Adrenal gland (tissue), 5 donors: ENCODE measurements around the gene HIF1AN.

Experiments used
- POLR2A ChIP-seq, 2 donors: fragments of 450-650 bp; IDR thresholded peaks; one replicate each; pipeline ENCODE4 v1.6.1; 2017; ENCODE audit warnings: antibody characterized with exemption in 2 of 2, mild to moderate bottlenecking in 2 of 2, moderate library complexity in 1 of 2
- TF ChIP-seq, protein P1 (sequence below), 6 experiments: fragments of 450-650 bp in 4 of 6; fragments of 200-600 bp in 2 of 6; sonication (generic) in 1 of 6; IDR thresholded peaks; 1 replicate in 5 of 6; 2 replicates in 1 of 6; pipeline versions ENCODE4 v1.5.1 to v1.8.0; 2016 to 2021; ENCODE audit warnings: antibody characterized with exemption in 6 of 6, mild to moderate bottlenecking in 2 of 6, moderate library complexity in 1 of 6
- donor health status: DM: no; HTN: no; CAD: no.

DNA sequence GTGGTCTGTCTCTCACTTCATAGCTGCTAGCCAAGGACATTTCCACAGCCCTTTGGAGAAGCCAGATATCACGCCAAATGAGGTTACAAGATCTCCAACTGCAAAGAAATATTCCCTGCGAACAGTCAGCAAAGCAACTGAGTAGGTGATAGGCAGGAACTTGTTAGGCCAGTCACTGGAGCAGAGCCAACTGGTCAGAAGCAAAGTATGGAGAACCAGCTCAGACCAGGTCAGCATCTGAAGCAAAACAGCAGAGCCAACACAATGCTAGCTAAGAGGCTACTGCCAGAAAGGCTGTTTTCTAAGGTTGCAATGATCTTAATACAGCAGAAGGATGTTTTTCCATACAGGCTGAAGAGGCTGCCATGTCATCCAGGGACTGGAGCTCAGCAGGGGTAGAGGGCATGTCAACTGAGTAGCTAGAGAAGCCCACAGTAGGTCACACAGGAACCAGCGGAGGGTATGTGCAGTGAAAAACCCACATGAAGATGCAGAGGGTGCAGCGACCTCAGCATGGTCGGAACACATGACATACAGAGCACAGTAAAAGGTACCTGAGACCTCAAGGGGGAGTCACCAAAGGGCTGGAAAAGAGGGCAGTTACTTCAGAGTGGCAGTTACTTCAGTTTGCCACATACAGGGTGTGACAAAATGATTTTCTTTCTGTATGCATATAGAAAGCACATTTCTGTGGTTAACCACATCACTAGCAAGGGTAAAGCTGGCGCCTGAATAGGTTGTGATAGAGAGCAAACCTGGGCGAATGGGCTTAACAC, 25.0 kb upstream of the HIF1AN start:
- TF ChIP-seq, protein P1, sequence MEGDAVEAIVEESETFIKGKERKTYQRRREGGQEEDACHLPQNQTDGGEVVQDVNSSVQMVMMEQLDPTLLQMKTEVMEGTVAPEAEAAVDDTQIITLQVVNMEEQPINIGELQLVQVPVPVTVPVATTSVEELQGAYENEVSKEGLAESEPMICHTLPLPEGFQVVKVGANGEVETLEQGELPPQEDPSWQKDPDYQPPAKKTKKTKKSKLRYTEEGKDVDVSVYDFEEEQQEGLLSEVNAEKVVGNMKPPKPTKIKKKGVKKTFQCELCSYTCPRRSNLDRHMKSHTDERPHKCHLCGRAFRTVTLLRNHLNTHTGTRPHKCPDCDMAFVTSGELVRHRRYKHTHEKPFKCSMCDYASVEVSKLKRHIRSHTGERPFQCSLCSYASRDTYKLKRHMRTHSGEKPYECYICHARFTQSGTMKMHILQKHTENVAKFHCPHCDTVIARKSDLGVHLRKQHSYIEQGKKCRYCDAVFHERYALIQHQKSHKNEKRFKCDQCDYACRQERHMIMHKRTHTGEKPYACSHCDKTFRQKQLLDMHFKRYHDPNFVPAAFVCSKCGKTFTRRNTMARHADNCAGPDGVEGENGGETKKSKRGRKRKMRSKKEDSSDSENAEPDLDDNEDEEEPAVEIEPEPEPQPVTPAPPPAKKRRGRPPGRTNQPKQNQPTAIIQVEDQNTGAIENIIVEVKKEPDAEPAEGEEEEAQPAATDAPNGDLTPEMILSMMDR (IDR thresholded peaks at IDR 0.05): no peak
- no peak for TF ChIP-seq POLR2A (IDR thresholded peaks at IDR 0.05)
